GM19438 (cell line): ENCODE measurements around the gene ANKRD13B.

Experiments used
- ATAC-seq: cut with Tn5 transposase; IDR thresholded peaks from one replicate; pipeline ENCODE4 v1.9.1; 2021; ENCODE audit warnings: low read depth; ENCODE audit not compliant: unreplicated experiment

The ANKRD13B gene

GRCh38 chr17:29568331-29569244 lies 24.3 kb upstream of the ANKRD13B start, which contains the start of gene TP53I13:
TSS of gene TP53I13 (plus strand) at chr17:29568701. CDS start at chr17:29568759, 58 bp downstream.
- ATAC-seq, result no peak

- no peak for ATAC-seq
These were observed 23.5 kb upstream of the ANKRD13B start for GRCh38 chr17:29569245-29569950.

- no peak for ATAC-seq
These were observed 22.4 kb upstream of the ANKRD13B start for GRCh38 chr17:29570521-29570920.

GRCh38 chr17:29571486-29571882 lies 21.4 kb upstream of the ANKRD13B start:
- no peak for ATAC-seq

GRCh38 chr17:29571883-29572681 lies 20.9 kb upstream of the ANKRD13B start:
- ATAC-seq, result no peak

GRCh38 chr17:29572691-29573557 lies 20.0 kb upstream of the ANKRD13B start:
- ATAC-seq, result no peak

- no peak for ATAC-seq
These were observed 19.4 kb upstream of the ANKRD13B start for GRCh38 chr17:29573558-29573869.

GRCh38 chr17:29573871-29574731 lies 18.8 kb upstream of the ANKRD13B start:
- ATAC-seq, result no peak

- no peak for ATAC-seq
These were observed 18.0 kb upstream of the ANKRD13B start for GRCh38 chr17:29574732-29575510.

GRCh38 chr17:29575511-29576213 lies 17.3 kb upstream of the ANKRD13B start:
- no peak for ATAC-seq

- no peak for ATAC-seq
These were observed 16.5 kb upstream of the ANKRD13B start for GRCh38 chr17:29576214-29577000.

- no peak for ATAC-seq
These were observed 15.9 kb upstream of the ANKRD13B start for GRCh38 chr17:29577001-29577370.

- no peak for ATAC-seq
These were observed 15.3 kb upstream of the ANKRD13B start for GRCh38 chr17:29577385-29578211.

GRCh38 chr17:29578626-29579485 lies 14.1 kb upstream of the ANKRD13B start:
- no peak for ATAC-seq
